BE2C (cell line): ENCODE data around the gene CDH7.
A peak's percentile ranks its signal among the peaks of the same experiment; 100 is the strongest.

Source experiments
- DNase-seq: peaks from one replicate; pipeline ENCODE4 v3.0.0-alpha.2; 2020
- H3K27me3 ChIP-seq: fragments of 250-450 bp; sonication (Bioruptor Pico); 2 replicates; pipeline ENCODE4 v1.5.1; 2020; ENCODE audit warnings: mild to moderate bottlenecking
- H3K36me3 ChIP-seq: fragments of 250-450 bp; sonication (Bioruptor Pico); 2 replicates; pipeline ENCODE4 v1.5.1; 2020; ENCODE audit warnings: mild to moderate bottlenecking
- H3K4me1 ChIP-seq: fragments of 250-450 bp; sonication (Bioruptor Pico); 2 replicates; pipeline ENCODE4 v1.5.1; 2020
- H3K4me3 ChIP-seq: 2 replicates; pipeline ENCODE4 v1.5.1; 2011; ENCODE audit warnings: low read depth, low read length
- H3K9me3 ChIP-seq: fragments of 250-450 bp; sonication (Bioruptor Pico); 2 replicates; pipeline ENCODE4 v1.5.1; 2020
- TF ChIP-seq, protein P1 (sequence below): IDR thresholded peaks from 2 replicates; pipeline ENCODE4 v1.5.1; 2012; ENCODE audit warnings: mild to moderate bottlenecking, low read depth, low read length

Gene CDH7

DNA sequence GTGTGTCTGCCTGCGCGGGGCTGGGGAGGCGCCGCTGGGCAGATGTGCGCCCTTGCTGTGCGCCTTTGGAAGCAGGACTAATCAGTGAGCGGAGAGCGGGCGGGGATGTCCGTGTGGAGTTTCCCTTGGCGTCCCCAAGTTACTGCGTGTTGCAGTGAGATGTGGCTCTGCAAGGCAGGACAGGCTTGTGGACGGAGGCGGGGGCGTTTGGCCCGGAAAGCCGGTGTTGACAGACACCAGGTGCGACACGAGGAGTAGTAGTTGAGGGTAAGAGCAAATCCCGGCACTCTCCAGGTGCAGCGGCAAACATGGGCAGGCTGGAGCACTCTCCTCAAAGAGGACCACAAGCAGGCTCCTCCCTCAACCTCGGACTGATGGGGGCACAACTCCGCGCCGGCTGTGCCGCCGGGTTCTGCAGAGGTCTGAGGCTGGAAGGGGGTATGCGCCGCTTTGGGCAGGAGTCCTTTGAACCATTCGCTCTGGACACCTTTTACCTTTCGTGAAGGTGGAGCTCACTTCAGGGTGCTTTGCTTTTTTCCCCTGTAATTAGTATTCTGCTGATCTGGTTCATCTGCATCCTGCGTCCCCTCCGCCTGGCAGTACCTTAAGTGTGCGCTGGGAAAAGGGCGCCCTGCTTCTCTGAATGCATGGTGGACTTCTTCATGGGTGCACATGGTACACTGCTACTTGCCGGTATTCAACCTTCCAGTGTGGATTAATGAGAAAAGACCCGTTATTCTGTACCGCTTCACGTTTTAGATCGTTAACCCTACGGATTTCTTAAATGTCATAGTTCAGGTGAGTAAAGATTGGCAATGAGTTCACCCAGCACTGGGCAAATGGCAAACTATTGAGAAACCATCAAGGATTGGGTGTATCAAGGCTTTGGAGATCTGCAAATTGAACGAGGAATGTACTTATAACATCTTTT lies 608 bp downstream of the CDH7 start:
- no peaks in the 10 kb centered on the region for H3K27me3 ChIP-seq
- TF ChIP-seq, protein P1, sequence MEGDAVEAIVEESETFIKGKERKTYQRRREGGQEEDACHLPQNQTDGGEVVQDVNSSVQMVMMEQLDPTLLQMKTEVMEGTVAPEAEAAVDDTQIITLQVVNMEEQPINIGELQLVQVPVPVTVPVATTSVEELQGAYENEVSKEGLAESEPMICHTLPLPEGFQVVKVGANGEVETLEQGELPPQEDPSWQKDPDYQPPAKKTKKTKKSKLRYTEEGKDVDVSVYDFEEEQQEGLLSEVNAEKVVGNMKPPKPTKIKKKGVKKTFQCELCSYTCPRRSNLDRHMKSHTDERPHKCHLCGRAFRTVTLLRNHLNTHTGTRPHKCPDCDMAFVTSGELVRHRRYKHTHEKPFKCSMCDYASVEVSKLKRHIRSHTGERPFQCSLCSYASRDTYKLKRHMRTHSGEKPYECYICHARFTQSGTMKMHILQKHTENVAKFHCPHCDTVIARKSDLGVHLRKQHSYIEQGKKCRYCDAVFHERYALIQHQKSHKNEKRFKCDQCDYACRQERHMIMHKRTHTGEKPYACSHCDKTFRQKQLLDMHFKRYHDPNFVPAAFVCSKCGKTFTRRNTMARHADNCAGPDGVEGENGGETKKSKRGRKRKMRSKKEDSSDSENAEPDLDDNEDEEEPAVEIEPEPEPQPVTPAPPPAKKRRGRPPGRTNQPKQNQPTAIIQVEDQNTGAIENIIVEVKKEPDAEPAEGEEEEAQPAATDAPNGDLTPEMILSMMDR: no peak
- H3K4me1 ChIP-seq: peaks cover 3% of the 10 kb centered on the region; the same call in 1 of the 2 replicates
- H3K4me3 ChIP-seq: peak overlapping the region; percentile 65
- DNase-seq: peak; percentile 10
- H3K9me3 ChIP-seq: no peaks in the 10 kb centered on the region
- H3K36me3 ChIP-seq: no peaks in the 10 kb centered on the region

DNA sequence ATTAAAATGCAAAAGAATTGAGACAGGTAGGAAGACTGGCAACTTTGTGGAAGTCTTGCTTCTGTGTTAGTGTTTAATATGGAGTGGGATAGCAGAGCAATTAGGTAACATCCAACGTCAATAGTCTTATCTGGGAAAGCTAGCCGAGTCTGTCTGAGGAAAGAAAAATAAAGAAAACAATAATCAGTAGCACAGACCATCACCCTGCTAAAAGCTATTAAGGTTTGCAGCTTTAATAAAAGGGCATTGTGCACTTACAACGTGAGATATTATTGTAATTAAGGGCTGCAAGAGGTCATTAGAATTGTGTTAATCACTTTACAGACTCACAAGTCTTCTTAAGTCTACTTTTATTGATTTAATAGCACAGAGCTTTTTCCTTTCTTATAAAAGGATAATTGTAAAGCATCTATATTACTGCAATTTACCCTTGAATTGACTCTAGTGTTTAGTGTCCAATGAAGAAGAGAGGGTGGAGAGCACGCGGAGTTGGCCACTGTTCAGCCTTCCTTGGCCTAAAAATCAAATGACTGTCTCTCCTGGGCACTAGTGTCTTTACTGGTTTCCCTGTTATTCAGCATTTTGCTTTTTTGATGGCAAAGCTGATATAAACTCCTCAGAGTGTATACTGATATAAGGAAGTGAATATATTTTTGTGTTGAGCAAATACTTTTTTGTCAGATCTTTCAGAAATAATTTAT lies 2.0 kb downstream of the CDH7 start:
- DNase-seq: no peak
- H3K9me3 ChIP-seq: no peaks in the 10 kb centered on the region
- H3K36me3 ChIP-seq: no peaks in the 10 kb centered on the region
- no peaks in the 10 kb centered on the region for H3K27me3 ChIP-seq
- H3K4me3 ChIP-seq: no peak overlapping the region
- peaks cover 3% of the 10 kb centered on the region; the same call in 1 of the 2 replicates for H3K4me1 ChIP-seq
- TF ChIP-seq, protein P1: no peak

DNA sequence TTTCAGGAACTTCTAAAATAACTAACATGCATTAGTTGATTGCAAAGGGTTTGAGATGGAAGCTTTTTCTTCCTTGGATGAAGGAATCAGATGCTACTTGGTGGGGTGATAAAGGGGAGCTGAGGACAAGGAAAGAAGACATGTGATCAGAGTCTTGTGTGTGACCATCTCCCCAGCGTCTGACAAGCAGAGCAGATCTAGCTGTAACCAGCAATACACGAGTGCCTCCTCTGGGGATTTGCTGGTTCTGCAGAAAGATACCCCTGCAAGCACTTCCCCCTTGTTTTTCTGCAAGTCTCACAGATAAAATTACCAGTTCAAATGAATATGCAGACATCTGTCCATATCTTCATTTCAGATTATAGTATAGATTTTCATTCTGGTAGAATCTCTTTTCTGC lies 2.7 kb downstream of the CDH7 start:
- DNase-seq: peak; percentile 64

DNA sequence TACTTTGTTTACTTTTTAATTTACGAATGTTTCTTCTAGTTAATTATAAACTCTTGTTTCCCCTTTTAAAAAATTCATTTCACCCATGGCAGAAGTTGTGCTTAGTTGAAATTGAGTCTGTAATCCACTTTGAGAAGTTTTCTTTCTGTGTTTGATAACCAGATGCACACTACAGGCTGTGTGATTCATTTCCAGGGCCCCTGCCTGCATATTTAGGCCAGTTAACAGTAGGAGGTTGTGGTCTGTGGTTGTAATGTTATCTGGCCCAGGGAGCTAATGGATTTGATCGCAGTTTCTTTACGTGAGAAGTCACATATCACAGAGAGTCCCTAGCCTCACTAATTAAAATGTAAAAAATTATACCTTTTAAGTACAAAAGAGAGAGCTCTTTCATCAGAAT lies 3.3 kb downstream of the CDH7 start:
- TF ChIP-seq, protein P1: no peak
- peak; percentile 28 for DNase-seq
- Histone ChIP-seq H3K27me3 (no peaks in the 10 kb centered on the region), H3K4me1 (peaks cover 3% of the 10 kb centered on the region; the same call in 1 of the 2 replicates), H3K36me3 (no peaks in the 10 kb centered on the region), H3K4me3 (no peak overlapping the region), H3K9me3 (no peaks in the 10 kb centered on the region)

More for the DNA sequence above, 2.7 kb downstream of the CDH7 start:
- peaks cover 3% of the 10 kb centered on the region; the same call in 1 of the 2 replicates for H3K4me1 ChIP-seq
- TF ChIP-seq, protein P1: peak; percentile 74
- H3K27me3 ChIP-seq: no peaks in the 10 kb centered on the region
- no peak overlapping the region for H3K4me3 ChIP-seq
- no peaks in the 10 kb centered on the region for H3K36me3 ChIP-seq
- no peaks in the 10 kb centered on the region for H3K9me3 ChIP-seq

DNA sequence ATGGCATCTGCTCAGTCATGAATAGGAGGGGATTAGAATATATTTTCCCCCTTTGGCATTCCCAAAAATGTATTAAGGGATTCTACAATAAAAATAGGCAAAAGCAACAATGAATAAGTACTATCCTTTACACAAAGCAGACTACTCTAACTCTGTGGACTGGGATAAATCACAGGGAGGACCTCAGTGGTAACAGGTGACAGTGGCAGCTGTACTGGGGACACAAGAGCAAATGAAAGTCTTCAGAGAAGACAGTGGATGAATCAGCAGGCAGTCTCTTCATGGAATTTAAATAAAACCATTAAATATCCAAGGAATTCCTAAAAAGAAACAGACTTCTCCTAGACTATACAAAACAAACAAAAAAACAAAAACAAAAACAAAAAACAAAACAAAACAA lies 4.8 kb downstream of the CDH7 start:
- Histone ChIP-seq H3K9me3 (no peaks in the 10 kb centered on the region), H3K27me3 (no peaks in the 10 kb centered on the region), H3K4me1 (peaks cover 3% of the 10 kb centered on the region; the same call in 1 of the 2 replicates), H3K36me3 (no peaks in the 10 kb centered on the region), H3K4me3 (no peak overlapping the region)
- TF ChIP-seq, protein P1: no peak
- no peak for DNase-seq
